HepG2 (cell line): ENCODE results near the gene ARHGAP4. TPM values are rescaled to one million over a fixed set of nuclear protein-coding genes. Genes with fewer than 3 reads are reported as not detected.

ENCODE experiments used
- DNMT1 ChIP-seq: sonication (generic); formaldehyde crosslinking; IDR thresholded peaks from 2 replicates; pipeline ENCODE4 v1.5.1; 2020; ENCODE audit warnings: mild to moderate bottlenecking, missing genetic modification reagents
- FIP1L1 ChIP-seq: fragments of 200-400 bp; formaldehyde crosslinking; IDR thresholded peaks from 2 replicates; pipeline ENCODE4 v1.6.1; 2018; ENCODE audit warnings: low read depth, mild to moderate bottlenecking, low read length, moderate library complexity, borderline replicate concordance; ENCODE audit not compliant: insufficient read depth
- FOXP4 ChIP-seq: sonication (generic); formaldehyde crosslinking; IDR thresholded peaks from 2 replicates; pipeline ENCODE4 v1.4.0; 2020; ENCODE audit warnings: missing genetic modification reagents
- HDAC6 ChIP-seq: fragments of 200-600 bp; sonication (generic); IDR thresholded peaks from 2 replicates; pipeline ENCODE4 v1.7.0; 2017; ENCODE audit warnings: mild to moderate bottlenecking, antibody characterized with exemption, low read length, low read depth
- HES4 ChIP-seq: sonication (generic); formaldehyde crosslinking; IDR thresholded peaks from 2 replicates; pipeline ENCODE4 v1.9.0; 2021; ENCODE audit warnings: mild to moderate bottlenecking, missing genetic modification reagents, borderline replicate concordance
- MIER2 ChIP-seq: IDR thresholded peaks from 2 replicates; pipeline ENCODE4 v1.6.1; 2016; ENCODE audit warnings: missing biosample characterization, missing genetic modification reagents
- PRPF4 ChIP-seq: fragments of 200-400 bp; formaldehyde crosslinking; IDR thresholded peaks from 2 replicates; pipeline ENCODE4 v1.6.1; 2016; ENCODE audit warnings: low read length, low read depth; ENCODE audit not compliant: poor library complexity, severe bottlenecking
- SRSF1 ChIP-seq: fragments of 200-400 bp; formaldehyde crosslinking; optimal IDR thresholded peaks from 2 replicates; pipeline ENCODE3; 2017; ENCODE audit warnings: mild to moderate bottlenecking, low read depth, low read length, moderate library complexity
- SRSF9 ChIP-seq: fragments of 200-400 bp; formaldehyde crosslinking; IDR thresholded peaks from 2 replicates; pipeline ENCODE4 v1.6.1; 2018; ENCODE audit warnings: borderline replicate concordance, mild to moderate bottlenecking, low read depth, low read length; ENCODE audit not compliant: insufficient read depth, poor library complexity, severe bottlenecking
- ZNF460 ChIP-seq: sonication (generic); formaldehyde crosslinking; IDR thresholded peaks from 2 replicates; pipeline ENCODE4 v1.5.1; 2020; ENCODE audit warnings: missing genetic modification reagents, mild to moderate bottlenecking, borderline replicate concordance
- ZNF468 ChIP-seq: sonication (generic); formaldehyde crosslinking; IDR thresholded peaks from 2 replicates; pipeline ENCODE4 v1.8.0; 2022; ENCODE audit warnings: mild to moderate bottlenecking, moderate library complexity, missing genetic modification reagents
- ZNF609 ChIP-seq: sonication (generic); formaldehyde crosslinking; IDR thresholded peaks from 2 replicates; pipeline ENCODE4 v1.4.0; 2020; ENCODE audit warnings: mild to moderate bottlenecking, missing genetic modification reagents, borderline replicate concordance
- ZNF768 ChIP-seq: sonication (generic); formaldehyde crosslinking; IDR thresholded peaks from 2 replicates; pipeline ENCODE4 v1.4.0; 2020; ENCODE audit warnings: missing genetic modification reagents
- polyA plus RNA-seq, 8 experiments: library from polyadenylated mRNA; depleted of rRNA in 3 of 8; stranded (reverse) in 7 of 8; unstranded in 1 of 8; fragments of >200 nt; fragmentation: Illumina TruSeq in 4 of 8; extraction: Trizol in 4 of 8; gene quantifications; 2 replicates each; pipeline versions ENCODE4 v1.2.1 to v1.2.3, GENCODE V29; 2011 to 2016; ENCODE audit warnings: low read depth in 4 of 8, missing spikeins in 1 of 8, mixed read lengths in 1 of 8; ENCODE audit not compliant: insufficient read depth in 1 of 8
- total RNA-seq, 5 experiments: library from RNA; depleted of rRNA; stranded (reverse); fragments of >200 nt; fragmentation: Illumina TruSeq; extraction: Trizol; gene quantifications; 2 replicates each; pipeline ENCODE4 v1.2.3, GENCODE V29; 2016; ENCODE audit warnings: low read depth in 1 of 5
- TF ChIP-seq, protein P1 (sequence below): sonication (generic); formaldehyde crosslinking; IDR thresholded peaks from 2 replicates; pipeline ENCODE4 v1.4.0; 2020; ENCODE audit warnings: mild to moderate bottlenecking, missing genetic modification reagents
- TF ChIP-seq, protein P2 (sequence below): sonication (generic); formaldehyde crosslinking; IDR thresholded peaks from 2 replicates; pipeline ENCODE4 v1.4.0; 2020; ENCODE audit warnings: missing genetic modification reagents; ENCODE audit errors: not compliant biosample characterization

The ARHGAP4 gene
- total and polyA plus RNA-seq, 2 of the 13 experiments (the other 11 are each of a cell fraction or from before 2014, with no cell fraction given), result 0.57 to 0.64 TPM

DNA sequence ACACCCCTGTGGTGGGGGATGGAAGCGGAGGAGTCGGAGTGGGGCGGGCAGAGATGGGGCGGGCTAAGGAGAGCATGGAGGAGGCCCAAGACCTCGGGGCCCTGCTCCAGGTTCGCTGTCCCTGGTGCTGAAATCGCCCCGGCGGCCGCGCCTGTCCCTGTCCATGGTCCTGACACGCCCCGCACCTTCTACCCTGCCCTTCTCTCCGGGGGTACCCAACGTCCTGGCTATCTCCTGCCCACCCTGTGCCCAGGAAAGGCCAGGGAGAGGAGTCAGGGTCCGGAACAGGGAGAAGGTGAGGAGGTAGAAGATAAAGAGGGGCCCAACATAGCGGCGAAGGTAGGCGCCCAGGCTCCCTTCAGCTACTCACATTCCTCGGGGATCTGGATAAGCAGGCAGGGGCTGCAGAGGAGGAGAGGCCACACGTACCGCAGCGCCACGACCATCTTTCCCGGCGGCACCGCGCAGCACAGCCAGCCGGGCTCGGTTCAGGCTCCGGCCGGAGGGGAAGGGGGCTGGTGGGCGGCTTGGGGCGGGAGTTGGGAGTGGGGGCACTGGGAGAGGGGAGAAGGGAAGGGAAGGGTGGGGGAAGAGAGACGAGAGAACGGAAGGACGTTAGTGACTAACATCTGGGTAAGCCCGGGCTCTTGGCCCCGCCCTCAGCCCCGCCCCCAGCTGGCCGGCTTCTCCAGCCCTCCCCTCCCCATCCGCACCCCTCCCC, 50.5 kb downstream of the ARHGAP4 start (continued):
- peak; percentile 91 for TF ChIP-seq FOXP4 (CRISPR knock-in tag)
- peak; percentile 100 for TF ChIP-seq HES4 (CRISPR knock-in tag)
- peak; percentile 93 for TF ChIP-seq ZNF768 (CRISPR knock-in tag)
- no peak for TF ChIP-seq HDAC6
- peak; percentile 99 for TF ChIP-seq MIER2
- no peak for TF ChIP-seq PRPF4
- no peak for TF ChIP-seq FIP1L1
- TF ChIP-seq SRSF9, result no peak
- TF ChIP-seq ZNF460 (CRISPR knock-in tag), result 0 out of 2 replicates have a peak, but pooled peaks have one; percentile 22
- TF ChIP-seq, protein P1, sequence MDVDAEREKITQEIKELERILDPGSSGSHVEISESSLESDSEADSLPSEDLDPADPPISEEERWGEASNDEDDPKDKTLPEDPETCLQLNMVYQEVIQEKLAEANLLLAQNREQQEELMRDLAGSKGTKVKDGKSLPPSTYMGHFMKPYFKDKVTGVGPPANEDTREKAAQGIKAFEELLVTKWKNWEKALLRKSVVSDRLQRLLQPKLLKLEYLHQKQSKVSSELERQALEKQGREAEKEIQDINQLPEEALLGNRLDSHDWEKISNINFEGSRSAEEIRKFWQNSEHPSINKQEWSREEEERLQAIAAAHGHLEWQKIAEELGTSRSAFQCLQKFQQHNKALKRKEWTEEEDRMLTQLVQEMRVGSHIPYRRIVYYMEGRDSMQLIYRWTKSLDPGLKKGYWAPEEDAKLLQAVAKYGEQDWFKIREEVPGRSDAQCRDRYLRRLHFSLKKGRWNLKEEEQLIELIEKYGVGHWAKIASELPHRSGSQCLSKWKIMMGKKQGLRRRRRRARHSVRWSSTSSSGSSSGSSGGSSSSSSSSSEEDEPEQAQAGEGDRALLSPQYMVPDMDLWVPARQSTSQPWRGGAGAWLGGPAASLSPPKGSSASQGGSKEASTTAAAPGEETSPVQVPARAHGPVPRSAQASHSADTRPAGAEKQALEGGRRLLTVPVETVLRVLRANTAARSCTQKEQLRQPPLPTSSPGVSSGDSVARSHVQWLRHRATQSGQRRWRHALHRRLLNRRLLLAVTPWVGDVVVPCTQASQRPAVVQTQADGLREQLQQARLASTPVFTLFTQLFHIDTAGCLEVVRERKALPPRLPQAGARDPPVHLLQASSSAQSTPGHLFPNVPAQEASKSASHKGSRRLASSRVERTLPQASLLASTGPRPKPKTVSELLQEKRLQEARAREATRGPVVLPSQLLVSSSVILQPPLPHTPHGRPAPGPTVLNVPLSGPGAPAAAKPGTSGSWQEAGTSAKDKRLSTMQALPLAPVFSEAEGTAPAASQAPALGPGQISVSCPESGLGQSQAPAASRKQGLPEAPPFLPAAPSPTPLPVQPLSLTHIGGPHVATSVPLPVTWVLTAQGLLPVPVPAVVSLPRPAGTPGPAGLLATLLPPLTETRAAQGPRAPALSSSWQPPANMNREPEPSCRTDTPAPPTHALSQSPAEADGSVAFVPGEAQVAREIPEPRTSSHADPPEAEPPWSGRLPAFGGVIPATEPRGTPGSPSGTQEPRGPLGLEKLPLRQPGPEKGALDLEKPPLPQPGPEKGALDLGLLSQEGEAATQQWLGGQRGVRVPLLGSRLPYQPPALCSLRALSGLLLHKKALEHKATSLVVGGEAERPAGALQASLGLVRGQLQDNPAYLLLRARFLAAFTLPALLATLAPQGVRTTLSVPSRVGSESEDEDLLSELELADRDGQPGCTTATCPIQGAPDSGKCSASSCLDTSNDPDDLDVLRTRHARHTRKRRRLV (CRISPR knock-in tag), result peak; percentile 98
- no peak for TF ChIP-seq SRSF1
- TF ChIP-seq DNMT1 (CRISPR knock-in tag), result peak; percentile 96
- TF ChIP-seq ZNF468, result peak; percentile 99
- TF ChIP-seq ZNF609 (CRISPR knock-in tag), result peak; percentile 88; the same call in 1 of the 2 replicates
- TF ChIP-seq, protein P2, sequence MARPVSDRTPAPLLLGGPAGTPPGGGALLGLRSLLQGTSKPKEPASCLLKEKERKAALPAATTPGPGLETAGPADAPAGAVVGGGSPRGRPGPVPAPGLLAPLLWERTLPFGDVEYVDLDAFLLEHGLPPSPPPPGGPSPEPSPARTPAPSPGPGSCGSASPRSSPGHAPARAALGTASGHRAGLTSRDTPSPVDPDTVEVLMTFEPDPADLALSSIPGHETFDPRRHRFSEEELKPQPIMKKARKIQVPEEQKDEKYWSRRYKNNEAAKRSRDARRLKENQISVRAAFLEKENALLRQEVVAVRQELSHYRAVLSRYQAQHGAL, result peak; percentile 100
